SK-N-SH (cell line): ENCODE data around the gene IRF1. TPM values are rescaled to one million over a fixed set of nuclear protein-coding genes. Genes with fewer than 3 reads are reported as not detected.

Experiments used
- CTCF ChIA-PET: fragments of 300-600, 350-600 bp; formaldehyde crosslinking; extraction: SDS; loops from one replicate; lab custom pipeline; 2021; lab: Yijun Ruan, JAX
- POLR2A ChIA-PET: fragments of 350-600 bp; sonication (Branson Sonifier 250); formaldehyde crosslinking; extraction: SDS; loops from one replicate; lab custom pipeline; 2020; ENCODE audit warnings: antibody characterized with exemption, inconsistent platforms; lab: Yijun Ruan, JAX
- DNase-seq: peaks from one replicate; pipeline ENCODE4 v3.0.0; 2012
- H2AFZ ChIP-seq: fragments of 200-600 bp; sonication (generic); 2 replicates; pipeline ENCODE4 v1.8.1; 2016; ENCODE audit warnings: antibody characterized with exemption, mild to moderate bottlenecking, low read depth
- H3F3A ChIP-seq: fragments of 200-600 bp; sonication (generic); replicated peaks from 2 replicates; pipeline ENCODE3; 2016; ENCODE audit warnings: antibody characterized with exemption, mild to moderate bottlenecking; ENCODE audit not compliant: insufficient read depth
- H3K27ac ChIP-seq, 2 experiments: fragments of 200-500 bp in 1 of 2; fragments of 200-600 bp in 1 of 2; sonication (Bioruptor generic) in 1 of 2; sonication (generic), shearing (Covaris generic) in 1 of 2; 2 replicates each; pipeline versions ENCODE4 v1.5.1 to v1.6.1; 2014 to 2016; ENCODE audit warnings: low read depth in 2 of 2, inconsistent platforms in 1 of 2, low read length in 1 of 2, mild to moderate bottlenecking in 1 of 2, mixed read lengths in 1 of 2
- H3K27me3 ChIP-seq: fragments of 200-600 bp; sonication (generic), shearing (Covaris generic); 2 replicates; pipeline ENCODE4 v1.6.1; 2016; ENCODE audit warnings: mixed run types; ENCODE audit not compliant: insufficient read depth
- H3K36me3 ChIP-seq, 2 experiments: fragments of 200-500 bp in 1 of 2; fragments of 200-600 bp in 1 of 2; sonication (Bioruptor generic) in 1 of 2; sonication (generic) in 1 of 2; replicated peaks in 1 of 2; 2 replicates each; pipeline versions ENCODE3 to v1.5.1; 2014 to 2016; ENCODE audit warnings: low read length in 1 of 2, mild to moderate bottlenecking in 1 of 2; ENCODE audit not compliant: insufficient read depth in 2 of 2, control insufficient read depth in 1 of 2
- H3K4me1 ChIP-seq, 2 experiments: fragments of 200-500 bp in 1 of 2; fragments of 200-600 bp in 1 of 2; sonication (Bioruptor generic) in 1 of 2; sonication (generic), shearing (Covaris generic) in 1 of 2; 2 replicates each; pipeline versions ENCODE4 v1.5.1 to v1.6.1; 2014 to 2016; ENCODE audit warnings: low read depth in 1 of 2, low read length in 1 of 2, mixed run types in 1 of 2; ENCODE audit not compliant: insufficient read depth in 2 of 2, control insufficient read depth in 1 of 2
- H3K4me2 ChIP-seq: fragments of 200-600 bp; sonication (generic), shearing (Covaris generic); 2 replicates; pipeline ENCODE4 v1.6.1; 2017; ENCODE audit warnings: mixed run types
- H3K4me3 ChIP-seq, 2 experiments: fragments of 200-500 bp in 1 of 2; fragments of 200-600 bp in 1 of 2; sonication (Bioruptor generic) in 1 of 2; sonication (generic), shearing (Covaris generic) in 1 of 2; 2 replicates each; pipeline versions ENCODE4 v1.5.1 to v1.8.1; 2014 to 2016; ENCODE audit warnings: low read depth in 2 of 2, inconsistent platforms in 1 of 2, low read length in 1 of 2, mild to moderate bottlenecking in 1 of 2, mixed read lengths in 1 of 2, moderate library complexity in 1 of 2
- H3K79me2 ChIP-seq: fragments of 200-600 bp; sonication (generic); 2 replicates; pipeline ENCODE4 v1.8.1; 2017; ENCODE audit warnings: mild to moderate bottlenecking; ENCODE audit not compliant: insufficient read depth
- H3K9ac ChIP-seq: fragments of 200-600 bp; sonication (generic); 2 replicates; pipeline ENCODE4 v1.6.1; 2017; ENCODE audit warnings: mixed run types
- H3K9me2 ChIP-seq: fragments of 200-600 bp; sonication (generic); 2 replicates; pipeline ENCODE4 v1.6.1; 2017; ENCODE audit warnings: mixed run types
- H3K9me3 ChIP-seq: fragments of 200-600 bp; sonication (generic); 2 replicates; pipeline ENCODE4 v1.6.1; 2017; ENCODE audit warnings: mixed run types, mild to moderate bottlenecking, moderate library complexity
- H4K20me1 ChIP-seq: fragments of 200-600 bp; sonication (generic); 2 replicates; pipeline ENCODE4 v1.6.1; 2017; ENCODE audit warnings: mild to moderate bottlenecking, mixed run types; ENCODE audit not compliant: insufficient read depth
- ELF1 ChIP-seq: IDR thresholded peaks from 2 replicates; pipeline ENCODE4 v1.4.0; 2012
- EP300 ChIP-seq, 2 experiments: IDR thresholded peaks; 2 replicates each; pipeline versions ENCODE4 v1.4.0 to v1.6.1; 2012; ENCODE audit warnings: borderline replicate concordance in 1 of 2, low read depth in 1 of 2, low read length in 1 of 2
- EZH2phosphoT487 ChIP-seq: fragments of 200-600 bp; sonication (generic); IDR thresholded peaks from 2 replicates; pipeline ENCODE4 v1.6.1; 2017; ENCODE audit warnings: low read depth, mixed run types, mild to moderate bottlenecking, antibody characterized with exemption, moderate library complexity, borderline replicate concordance
- FOXJ3 ChIP-seq: sonication (generic); formaldehyde crosslinking; IDR thresholded peaks from 2 replicates; pipeline ENCODE4 v1.5.1; 2020; ENCODE audit warnings: mild to moderate bottlenecking, missing genetic modification reagents
- FOXM1 ChIP-seq: IDR thresholded peaks from 2 replicates; pipeline ENCODE4 v1.4.0; 2012; ENCODE audit warnings: low read depth, mild to moderate bottlenecking
- GABPA ChIP-seq: IDR thresholded peaks from 2 replicates; pipeline ENCODE4 v1.4.0; 2012; ENCODE audit warnings: low read depth, mild to moderate bottlenecking
- IRF3 ChIP-seq: fragments of 150-350 bp; IDR thresholded peaks from 2 replicates; pipeline ENCODE4 v1.6.1; 2016; ENCODE audit warnings: mild to moderate bottlenecking, low read depth, low read length
- JUND ChIP-seq: IDR thresholded peaks from 2 replicates; pipeline ENCODE4 v1.4.0; 2012
- POLR2AphosphoS5 ChIP-seq: IDR thresholded peaks from 2 replicates; pipeline ENCODE4 v1.6.1; 2012; ENCODE audit warnings: low read depth, low read length
- RAD21 ChIP-seq: IDR thresholded peaks from 2 replicates; pipeline ENCODE4 v1.6.1; 2012; ENCODE audit warnings: mild to moderate bottlenecking, low read length
- RCOR1 ChIP-seq: fragments of 150-350 bp; IDR thresholded peaks from 2 replicates; pipeline ENCODE4 v1.6.1; 2017; ENCODE audit warnings: antibody characterized with exemption, low read length
- RXRA ChIP-seq: IDR thresholded peaks from 2 replicates; pipeline ENCODE4 v1.4.0; 2012; ENCODE audit warnings: low read depth, mild to moderate bottlenecking, borderline replicate concordance
- SIN3A ChIP-seq: IDR thresholded peaks from 2 replicates; pipeline ENCODE4 v1.6.1; 2012; ENCODE audit warnings: low read depth, mild to moderate bottlenecking, low read length, moderate library complexity, borderline replicate concordance
- SMC3 ChIP-seq: IDR thresholded peaks from 2 replicates; pipeline ENCODE4 v1.6.1; 2012; ENCODE audit warnings: low read depth, low read length, improper control_type of control experiment
- TAF1 ChIP-seq: IDR thresholded peaks from 2 replicates; pipeline ENCODE4 v1.6.1; 2012; ENCODE audit warnings: low read depth, mild to moderate bottlenecking, low read length, moderate library complexity, borderline replicate concordance
- TCF12 ChIP-seq: IDR thresholded peaks from 2 replicates; pipeline ENCODE4 v1.4.0; 2012
- USF1 ChIP-seq: IDR thresholded peaks from 2 replicates; pipeline ENCODE4 v1.4.0; 2012; ENCODE audit warnings: low read depth, borderline replicate concordance
- USF2 ChIP-seq: fragments of 150-350 bp; IDR thresholded peaks from 2 replicates; pipeline ENCODE4 v1.6.1; 2017; ENCODE audit warnings: antibody characterized with exemption, low read length, low read depth, borderline replicate concordance
- YY1 ChIP-seq: IDR thresholded peaks from 2 replicates; pipeline ENCODE4 v1.4.0; 2012; ENCODE audit warnings: low read depth, mild to moderate bottlenecking
- ZBTB33 ChIP-seq: IDR thresholded peaks from 2 replicates; pipeline ENCODE4 v1.4.0; 2012; ENCODE audit warnings: low read depth, borderline replicate concordance
- WGBS: methylation state at CpG from one replicate; pipeline ENCODE4 v1.1.6; 2017; ENCODE audit warnings: low lambda C conversion rate; 5-methylcytosine and 5-hydroxymethylcytosine counted together
- polyA plus RNA-seq, 3 experiments: library from polyadenylated mRNA; depleted of rRNA; stranded (reverse); fragments of >200 nt; gene quantifications; 2 replicates each; pipeline ENCODE4 v1.2.3, GENCODE V29; 2012
- TF ChIP-seq, protein P1 (sequence below): fragments of 200-600 bp; sonication (generic); IDR thresholded peaks from 2 replicates; pipeline ENCODE4 v1.6.1; 2017; ENCODE audit warnings: antibody characterized with exemption, mild to moderate bottlenecking, moderate library complexity
- TF ChIP-seq, protein P2 (sequence below): IDR thresholded peaks from 2 replicates; pipeline ENCODE4 v1.4.0; 2012; ENCODE audit warnings: low read depth

The IRF1 gene
- polyA plus RNA-seq (2012; rRNA removed), result 13.8 and 15.2 TPM in 2 replicates
- 9.0 and 11.2 TPM in 2 replicates for polyA plus RNA-seq (2012; cell fraction: cytosol; rRNA removed)
- 30.4 and 31.8 TPM in 2 replicates for polyA plus RNA-seq (2012; cell fraction: nucleus; rRNA removed)

- Histone ChIP-seq H3K36me3 (peaks cover 5 to 15% of the 10 kb centered on the region in 2 experiments), H3K9ac (peak within 1 kb of the TSS; percentile 94), H3K27me3 (no peaks in the 10 kb centered on the region), H2AFZ (peak within 1 kb of the TSS; percentile 85), H3K4me3 (peak within 1 kb of the TSS; percentile 86 to 89), H3F3A (peaks cover 9% of the 10 kb centered on the region), H3K9me3 (no peaks in the 10 kb centered on the region), H3K4me1 (peaks cover 12 to 26% of the 10 kb centered on the region in 2 experiments), H4K20me1 (peaks cover 28% of the 10 kb centered on the region), H3K27ac (peak within 1 kb of the TSS; percentile 89 to 90), H3K79me2 (peaks cover 34% of the 10 kb centered on the region), H3K9me2 (no peaks in the 10 kb centered on the region), H3K4me2 (peak within 1 kb of the TSS; percentile 97)
- WGBS, result 2% methylated on average over 10 of the region's 87 CpGs
- CTCF ChIA-PET, result interaction anchor here (0.6 to 4.8 kb wide), 19 partner anchors 10 to 123 kb away, joined by 3 to 37 read pairs (median 6); no protein-coding TSS in a partner anchor
- peak; percentile 99 for DNase-seq
- POLR2A ChIA-PET, result interaction anchor here (0.7 to 1.9 kb wide), 13 partner anchors 15 to 252 kb away, joined by 3 to 15 read pairs (median 3); partner anchors contain the start of gene SLC22A4
- TF ChIP-seq SMC3 (no peak), TCF12 (no peak; the same call in 1 of the 2 replicates), FOXM1 (no peak), POLR2AphosphoS5 (peak; percentile 93), TAF1 (peak; percentile 88), IRF3 (0 out of 2 replicates have a peak, but pooled peaks have one; percentile 10), ZBTB33 (no peak), USF2 (no peak), RXRA (no peak), RCOR1 (no peak), USF1 (peak; percentile 56; the same call in 1 of the 2 replicates), ELF1 (peak; percentile 10; the same call in 1 of the 2 replicates), JUND (no peak), EZH2phosphoT487 (no peak), SIN3A (peak; percentile 84; the same call in 1 of the 2 replicates), YY1 (peak; percentile 22; the same call in 1 of the 2 replicates), GABPA (no peak), RAD21 (no peak), EP300 (IDR thresholded peaks at IDR 0.05; ENCODE audit: borderline replicate concordance in 1 of 2, low read depth in 1 of 2, low read length in 1 of 2) (no peak), FOXJ3 (no peak)
- TF ChIP-seq, protein P1, sequence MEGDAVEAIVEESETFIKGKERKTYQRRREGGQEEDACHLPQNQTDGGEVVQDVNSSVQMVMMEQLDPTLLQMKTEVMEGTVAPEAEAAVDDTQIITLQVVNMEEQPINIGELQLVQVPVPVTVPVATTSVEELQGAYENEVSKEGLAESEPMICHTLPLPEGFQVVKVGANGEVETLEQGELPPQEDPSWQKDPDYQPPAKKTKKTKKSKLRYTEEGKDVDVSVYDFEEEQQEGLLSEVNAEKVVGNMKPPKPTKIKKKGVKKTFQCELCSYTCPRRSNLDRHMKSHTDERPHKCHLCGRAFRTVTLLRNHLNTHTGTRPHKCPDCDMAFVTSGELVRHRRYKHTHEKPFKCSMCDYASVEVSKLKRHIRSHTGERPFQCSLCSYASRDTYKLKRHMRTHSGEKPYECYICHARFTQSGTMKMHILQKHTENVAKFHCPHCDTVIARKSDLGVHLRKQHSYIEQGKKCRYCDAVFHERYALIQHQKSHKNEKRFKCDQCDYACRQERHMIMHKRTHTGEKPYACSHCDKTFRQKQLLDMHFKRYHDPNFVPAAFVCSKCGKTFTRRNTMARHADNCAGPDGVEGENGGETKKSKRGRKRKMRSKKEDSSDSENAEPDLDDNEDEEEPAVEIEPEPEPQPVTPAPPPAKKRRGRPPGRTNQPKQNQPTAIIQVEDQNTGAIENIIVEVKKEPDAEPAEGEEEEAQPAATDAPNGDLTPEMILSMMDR, result no peak; the same call in 1 of the 2 replicates
- TF ChIP-seq, protein P2, sequence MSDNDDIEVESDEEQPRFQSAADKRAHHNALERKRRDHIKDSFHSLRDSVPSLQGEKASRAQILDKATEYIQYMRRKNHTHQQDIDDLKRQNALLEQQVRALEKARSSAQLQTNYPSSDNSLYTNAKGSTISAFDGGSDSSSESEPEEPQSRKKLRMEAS, result 0 out of 2 replicates have a peak, but pooled peaks have one; percentile 58
Observed at GRCh38 chr5:132490484-132491367, at the start of gene IRF1. IRF1 (minus strand) TSS chr5:132490773; CDS start chr5:132489478, 1,295 bp downstream.
